Activated CD4-positive, alpha-beta T cell treated with anti-CD3 and anti-CD28 coated beads for 36 hours (primary cell): ENCODE measurements around the gene RUNDC3A. TPM values are rescaled to one million over a fixed set of nuclear protein-coding genes. Genes with fewer than 3 reads are reported as not detected.
A peak's percentile ranks its signal among the peaks of the same experiment; 100 is the strongest.
"Not testable (repeated sequence)": the region's sequence is repeated elsewhere in the genome, so short reads cannot be mapped to it uniquely, and the experiment has no call there.

ENCODE experiments used
- ATAC-seq: fragments of 200-7000 bp; cut with Tn5 transposase; one replicate; pipeline ENCODE4 v1.10.0; 2021; ENCODE audit warnings: mild to moderate bottlenecking, moderate library complexity
- CTCF ChIA-PET: fragments of 350-600 bp; sonication (Branson Sonifier 250); formaldehyde crosslinking; loops from one replicate; lab custom pipeline; 2021; ENCODE audit warnings: antibody characterized with exemption; lab: Charles Lee
- POLR2A ChIA-PET: fragments of 350-600 bp; sonication (Branson Sonifier 250); formaldehyde crosslinking; loops from one replicate; lab custom pipeline; 2021; ENCODE audit warnings: antibody characterized with exemption, inconsistent platforms; lab: Charles Lee
- DNase-seq: peaks from one replicate; pipeline ENCODE4 v3.0.0-alpha.2; 2020
- H3K27ac Mint-ChIP-seq: one replicate; pipeline ENCODE4 v1.8.0; 2021; ENCODE audit warnings: mixed read lengths
- H3K27me3 Mint-ChIP-seq: one replicate; pipeline ENCODE4 v1.8.0; 2021; ENCODE audit warnings: mixed read lengths
- H3K36me3 Mint-ChIP-seq: one replicate; pipeline ENCODE4 v1.8.0; 2021; ENCODE audit warnings: low read depth, mixed read lengths
- H3K4me1 Mint-ChIP-seq: one replicate; pipeline ENCODE4 v1.8.0; 2021; ENCODE audit warnings: mixed read lengths
- H3K4me3 Mint-ChIP-seq: one replicate; pipeline ENCODE4 v1.8.0; 2021; ENCODE audit warnings: mild to moderate bottlenecking, moderate library complexity, mixed read lengths
- H3K9me3 Mint-ChIP-seq: one replicate; pipeline ENCODE4 v1.8.0; 2021; ENCODE audit warnings: low read depth, mixed read lengths
- intact Hi-C, 2 experiments: fragments of 100-400 bp; cut with DNase I in 1 of 2; cut with micrococcal nuclease in 1 of 2; formaldehyde crosslinking; loops; one replicate each; pipeline versions ENCODE4 v1.14.2 to v1.15.1; 2022 to 2024; cut with DNase I, micrococcal nuclease
- total RNA-seq, 2 experiments: library from RNA; stranded (reverse); gene quantifications; one replicate each; pipeline ENCODE4 v1.2.3, GENCODE V29; 2021

Gene RUNDC3A
- total RNA-seq, 2 experiments from 2014 or later, result 0.11 TPM; not detected in 1

DNA sequence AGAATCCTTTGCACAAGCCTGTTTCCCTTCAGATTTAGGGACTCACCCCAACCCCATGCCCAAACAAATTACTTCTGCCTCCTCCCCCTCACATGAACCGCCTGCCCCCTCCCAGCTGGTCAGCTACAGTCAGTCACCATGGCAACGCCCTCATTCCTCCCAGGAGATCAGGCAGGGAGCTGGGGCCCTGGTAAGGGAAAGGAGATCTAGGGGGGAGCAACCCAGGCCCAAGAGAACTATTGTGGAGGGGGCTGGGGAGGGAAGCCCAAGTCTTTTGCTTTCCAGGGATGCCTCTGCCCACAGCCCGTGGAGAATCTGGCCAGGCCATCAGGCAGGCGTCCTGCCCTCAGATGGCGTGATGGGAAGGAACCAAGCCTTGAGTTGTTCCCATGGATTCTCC, 52.4 kb downstream of the RUNDC3A start:
- ChIA-PET CTCF (interaction anchor here (0.6 to 4.3 kb wide), 5 partner anchors 10 to 526 kb away, joined by 3 to 25 read pairs (median 4); partner anchors contain the start of genes GRN and HDAC5), POLR2A (no interaction called here)
- H3K9me3 Mint-ChIP-seq, result no peaks in the 10 kb centered on the region
- peaks cover 12% of the 10 kb centered on the region for H3K27me3 Mint-ChIP-seq
- no peak for DNase-seq
- no peak overlapping the region for H3K27ac Mint-ChIP-seq
- H3K4me1 Mint-ChIP-seq, result peaks cover 2% of the 10 kb centered on the region
- intact Hi-C loops, result no loop called here
- H3K36me3 Mint-ChIP-seq, result no peaks in the 10 kb centered on the region
- ATAC-seq, result no peak
- H3K4me3 Mint-ChIP-seq, result no peak overlapping the region

DNA sequence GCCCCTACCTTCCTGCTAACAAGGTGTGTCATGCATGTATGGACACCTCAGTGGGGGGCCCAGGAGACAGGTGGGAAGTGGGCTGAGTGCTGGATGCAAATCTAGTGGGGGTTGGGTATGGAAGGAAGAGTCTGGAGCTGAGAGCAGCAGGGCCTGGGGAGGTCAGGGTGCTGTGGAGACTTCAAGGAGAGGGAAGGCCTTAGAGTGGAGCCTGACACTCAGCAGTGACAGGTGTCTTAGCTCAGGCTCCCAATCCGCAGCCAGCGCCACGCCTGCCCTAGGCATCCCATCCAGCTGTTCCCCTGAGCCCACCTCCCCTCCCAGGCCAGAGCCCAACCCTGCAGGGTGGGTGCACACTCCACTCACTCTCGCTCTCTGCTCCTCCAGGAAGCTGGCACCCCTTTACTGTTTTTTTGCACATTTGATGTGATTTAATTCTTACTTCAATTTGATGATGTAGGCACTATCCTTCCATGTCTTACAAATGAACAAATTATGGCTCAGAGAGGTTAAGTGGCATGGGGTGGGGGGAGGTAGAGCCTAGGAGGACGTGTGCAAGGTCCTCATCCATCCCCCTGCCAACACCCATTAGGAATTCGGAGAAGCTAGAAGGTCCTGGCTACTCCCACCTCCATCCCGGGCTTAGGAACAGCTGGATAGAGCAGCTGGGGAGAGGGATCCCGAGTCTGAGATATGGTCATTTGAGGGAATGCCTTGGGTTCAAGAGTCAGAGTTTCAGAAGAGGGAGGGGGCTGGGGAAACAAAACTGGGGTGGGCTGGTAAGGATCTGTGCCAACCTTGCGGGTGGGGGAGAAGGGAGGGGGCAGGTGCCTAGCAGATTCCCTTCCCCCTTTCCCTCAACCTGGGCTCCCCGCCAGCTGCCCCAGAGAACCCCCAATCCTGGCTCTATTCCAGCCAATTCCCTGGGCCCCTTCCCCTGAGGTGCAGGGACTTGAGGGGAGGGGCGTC, 53.2 kb downstream of the RUNDC3A start:
- CTCF ChIA-PET, result interaction anchor here (0.5 to 4.3 kb wide), 6 partner anchors 11 to 525 kb away, joined by 3 to 25 read pairs (median 4); partner anchors contain the start of genes GRN and HDAC5
- Mint-ChIP-seq H3K27me3 (peaks cover 16% of the 10 kb centered on the region), H3K9me3 (no peaks in the 10 kb centered on the region), H3K4me3 (no peak overlapping the region), H3K4me1 (peaks cover 2% of the 10 kb centered on the region), H3K27ac (no peak overlapping the region), H3K36me3 (no peaks in the 10 kb centered on the region)
- DNase-seq (no peak), ATAC-seq (no peak)
- POLR2A ChIA-PET, result interaction anchor here (0.6 kb wide), 1 partner anchor 483 kb away, joined by 8 read pairs; no protein-coding TSS in a partner anchor
- intact Hi-C loops, result no loop called here

DNA sequence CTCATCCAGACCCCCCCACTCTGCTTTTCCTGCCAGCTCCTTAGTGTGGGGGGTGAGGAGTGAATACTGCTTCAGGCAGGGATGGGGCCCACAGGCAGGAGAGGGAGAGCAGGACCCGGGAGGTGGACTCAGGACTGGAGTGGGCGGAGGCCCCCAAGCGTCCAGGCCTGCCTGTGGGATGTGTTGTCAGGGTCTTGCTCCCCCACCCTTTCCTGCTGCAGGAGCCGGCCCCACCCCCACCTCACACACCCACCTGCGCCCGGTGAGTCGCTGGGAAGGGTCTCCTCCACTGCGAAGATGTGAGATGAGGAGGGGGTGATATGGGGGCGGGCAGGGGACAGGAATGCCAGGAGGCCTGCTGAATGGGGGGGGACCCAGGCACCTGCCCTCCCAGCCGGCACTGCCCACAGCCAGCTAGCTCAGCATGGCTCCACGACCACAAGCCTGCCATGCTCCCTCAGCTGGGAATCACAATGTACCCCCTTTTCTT, 54.1 kb downstream of the RUNDC3A start:
- intact Hi-C loops, result no loop called here
- peaks cover 2% of the 10 kb centered on the region for H3K4me1 Mint-ChIP-seq
- H3K27ac Mint-ChIP-seq, result no peak overlapping the region
- peaks cover 20% of the 10 kb centered on the region for H3K27me3 Mint-ChIP-seq
- DNase-seq, result no peak
- ChIA-PET POLR2A (interaction anchor here (1.4 kb wide), 1 partner anchor 153 kb away, joined by 5 read pairs; no protein-coding TSS in a partner anchor), CTCF (interaction anchor here (0.6 to 4.3 kb wide), 7 partner anchors 8 to 604 kb away, joined by 3 to 25 read pairs (median 4); partner anchors contain the start of gene GRN)
- no peaks in the 10 kb centered on the region for H3K9me3 Mint-ChIP-seq
- no peak overlapping the region for H3K4me3 Mint-ChIP-seq
- no peaks in the 10 kb centered on the region for H3K36me3 Mint-ChIP-seq
- ATAC-seq, result no peak

DNA sequence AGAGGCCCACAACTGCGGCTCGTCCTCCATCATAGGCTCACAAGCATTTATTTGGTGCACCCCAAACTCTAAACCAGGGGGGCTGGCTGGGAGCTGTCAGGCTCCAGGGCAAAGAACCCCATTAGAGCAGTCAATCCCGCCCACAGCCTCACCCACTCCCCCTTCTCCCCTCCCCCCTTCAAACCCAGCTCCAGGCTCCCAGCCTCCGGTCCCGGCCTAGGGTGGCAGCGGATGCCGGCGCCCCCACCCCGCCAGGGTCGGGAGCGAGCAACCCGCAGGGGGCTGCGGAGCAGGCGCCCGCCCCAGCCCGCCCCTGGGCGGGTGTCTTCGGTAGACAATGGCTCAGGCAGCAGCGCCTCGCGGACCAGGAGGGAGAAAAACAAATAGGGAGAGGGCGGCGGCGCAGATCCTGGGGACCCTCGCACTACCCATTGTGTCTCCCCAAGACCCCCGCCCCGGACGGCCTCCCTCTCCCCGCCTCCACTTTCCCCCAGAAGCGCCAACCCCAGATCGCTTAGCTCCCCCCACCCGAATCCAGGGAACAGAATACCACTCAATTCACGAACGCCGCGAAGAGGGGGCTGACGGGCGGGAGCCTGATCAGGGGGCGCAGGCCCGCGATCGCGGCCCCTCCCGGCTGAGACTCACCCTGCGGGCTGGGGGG, 54.7 kb downstream of the RUNDC3A start:
- H3K36me3 Mint-ChIP-seq, result no peaks in the 10 kb centered on the region
- ATAC-seq, result peak; percentile 23
- POLR2A ChIA-PET, result interaction anchor here (0.6 to 1.4 kb wide), 2 partner anchors 153 to 240 kb away, joined by 3 to 5 read pairs; partner anchors contain the start of gene HDAC5
- CTCF ChIA-PET, result interaction anchor here (0.6 to 4.3 kb wide), 14 partner anchors 9 to 603 kb away, joined by 3 to 25 read pairs (median 4); partner anchors contain the start of gene GRN
- DNase-seq, result peak; percentile 39
- H3K9me3 Mint-ChIP-seq, result no peaks in the 10 kb centered on the region
- H3K27me3 Mint-ChIP-seq, result peaks cover 22% of the 10 kb centered on the region
- H3K4me3 Mint-ChIP-seq, result peak overlapping the region; percentile 53
- no peak overlapping the region for H3K27ac Mint-ChIP-seq
- intact Hi-C loops, result loop anchor here in 1 of 2 experiments (1.0 kb wide), 2 partner anchors 18 to 22 kb away; partner anchors contain the start of gene GRN
- peaks cover 2% of the 10 kb centered on the region for H3K4me1 Mint-ChIP-seq

DNA sequence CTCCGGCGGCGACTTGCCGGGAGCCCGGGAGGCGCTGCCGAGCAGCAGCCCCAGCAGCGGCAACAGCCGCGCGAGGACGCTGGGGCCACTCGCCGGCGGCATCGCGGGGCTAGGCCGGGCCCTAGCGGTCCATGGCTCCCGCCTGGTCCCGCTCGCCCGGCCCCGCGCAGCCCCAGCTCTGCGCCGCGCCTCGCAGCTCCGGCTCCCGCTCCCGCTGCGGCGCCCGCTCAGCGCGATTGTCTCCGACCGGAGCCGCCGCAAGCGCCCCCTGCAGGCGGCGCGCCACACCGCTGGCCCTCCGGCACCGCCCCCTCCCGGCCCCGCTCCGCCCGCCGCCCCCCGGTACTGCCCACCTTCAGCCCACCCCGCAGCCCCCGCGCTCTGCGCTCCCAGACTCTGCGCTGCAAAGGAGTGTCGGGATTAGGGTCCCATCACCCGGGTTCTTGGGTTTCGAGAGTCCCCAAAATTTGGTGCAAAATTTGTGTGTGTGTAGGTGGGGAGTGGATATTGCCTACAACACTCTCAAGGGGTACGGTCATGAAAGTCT, 55.3 kb downstream of the RUNDC3A start, which contains the start of gene FAM171A2:
Gene FAM171A2, minus strand, starts transcription at position 241 of the 547 bp plus-strand sequence. Its CDS starts 139 bp downstream, at position 102.
- Mint-ChIP-seq H3K4me1 (peaks cover 2% of the 10 kb centered on the region), H3K4me3 (peak within 1 kb of the TSS; percentile 53), H3K27me3 (peaks cover 22% of the 10 kb centered on the region), H3K36me3 (no peaks in the 10 kb centered on the region), H3K27ac (no peak within 1 kb of the TSS), H3K9me3 (no peaks in the 10 kb centered on the region)
- ChIA-PET POLR2A (interaction anchor here (1.4 kb wide), 1 partner anchor 154 kb away, joined by 5 read pairs; no protein-coding TSS in a partner anchor), CTCF (interaction anchor here (0.7 to 4.3 kb wide), 11 partner anchors 10 to 213 kb away, joined by 3 to 25 read pairs (median 4); partner anchors contain the start of gene GRN)
- intact Hi-C loops, result loop anchor here in 1 of 2 experiments (1.0 kb wide), 2 partner anchors 18 to 22 kb away; partner anchors contain the start of gene GRN
- DNase-seq, result peak; percentile 84
- peak; percentile 90 for ATAC-seq

DNA sequence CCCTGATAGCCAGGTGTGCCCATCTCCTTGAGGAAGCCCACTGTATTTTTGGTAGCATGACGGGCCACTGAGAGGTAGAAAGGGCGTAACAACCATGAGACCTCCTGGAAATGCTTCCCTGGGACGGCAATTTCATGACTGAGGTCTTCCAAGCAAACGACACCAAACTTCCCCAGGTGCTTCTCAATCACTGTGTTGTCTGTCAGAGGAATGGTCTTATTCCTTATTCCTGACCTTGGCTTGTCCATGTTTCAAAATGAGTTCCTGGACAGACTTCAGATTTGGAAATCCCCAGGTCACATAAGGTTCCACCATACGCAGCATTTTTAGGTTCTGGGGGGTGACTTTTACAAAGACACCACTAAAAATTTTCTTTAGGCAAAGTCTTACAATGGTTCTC, 56.6 kb downstream of the RUNDC3A start:
- H3K36me3 Mint-ChIP-seq, ATAC-seq, H3K27ac Mint-ChIP-seq, H3K4me3 Mint-ChIP-seq, H3K4me1 Mint-ChIP-seq, DNase-seq, POLR2A ChIA-PET, H3K9me3 Mint-ChIP-seq, intact Hi-C loops: not testable (repeated sequence)
- CTCF ChIA-PET, result interaction anchor here (0.6 to 1.8 kb wide), 3 partner anchors 36 to 158 kb away, joined by 3 to 6 read pairs (median 3); no protein-coding TSS in a partner anchor
- H3K27me3 Mint-ChIP-seq, result peaks cover 25% of the 10 kb centered on the region

DNA sequence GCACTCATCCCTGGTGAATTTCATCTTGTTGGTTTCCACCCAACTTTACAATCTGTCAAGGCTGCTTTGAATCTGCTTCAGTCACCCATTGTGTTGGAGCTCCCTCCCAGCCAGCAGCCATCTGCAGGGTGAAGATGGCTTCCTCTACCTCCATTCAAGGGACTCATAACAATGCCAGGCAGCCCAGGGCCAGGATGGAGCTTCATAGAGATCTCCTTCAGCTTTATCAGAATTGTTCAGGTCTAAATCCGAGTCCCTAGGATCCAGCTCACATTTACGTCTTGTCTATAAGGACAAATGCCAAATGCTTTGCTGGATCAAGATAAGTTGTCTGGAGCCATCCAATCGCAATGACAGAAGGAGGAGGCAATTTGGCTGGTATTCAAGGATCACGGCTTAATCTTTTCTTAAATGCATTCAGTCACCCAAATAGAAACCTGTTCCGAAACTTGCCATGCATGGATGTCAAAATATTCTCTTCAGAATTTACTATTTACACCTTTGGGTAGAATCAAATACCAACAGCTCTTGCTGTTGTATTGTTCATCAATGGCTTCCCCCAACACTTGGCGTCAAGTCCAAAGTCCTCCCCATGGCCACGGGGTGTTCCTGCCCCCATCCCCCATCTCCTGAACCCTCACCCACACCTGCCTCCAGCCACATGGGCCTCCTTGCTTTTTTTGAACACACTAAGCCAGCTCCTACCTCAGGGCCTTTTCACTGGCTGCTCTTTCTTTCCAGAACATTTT, 59.0 kb downstream of the RUNDC3A start:
- Mint-ChIP-seq H3K4me3 (no peak overlapping the region), H3K4me1 (peaks cover 4% of the 10 kb centered on the region), H3K27ac (no peak overlapping the region), H3K9me3 (no peaks in the 10 kb centered on the region), H3K27me3 (peaks cover 24% of the 10 kb centered on the region), H3K36me3 (no peaks in the 10 kb centered on the region)
- DNase-seq (no peak), ATAC-seq (no peak)
- CTCF ChIA-PET, result interaction anchor here (0.6 to 2.6 kb wide), 4 partner anchors 9 to 937 kb away, joined by 3 to 12 read pairs (median 4); no protein-coding TSS in a partner anchor
- intact Hi-C loops, result no loop called here
- POLR2A ChIA-PET, result no interaction called here

Other genes starting within 250 kb of the RUNDC3A start
- gene LSM12, start 241.9 kb upstream of the RUNDC3A start, total RNA-seq, result 100 to 1,000 TPM in 1 of 2 experiments, 10 to 100 TPM in 1; 93.1 to 102 TPM
- gene G6PC3, start 237.9 kb upstream of the RUNDC3A start, total RNA-seq, result 10 to 100 TPM; 21.3 to 22.0 TPM
- 10 to 100 TPM; 16.5 to 22.0 TPM for gene HDAC5, start 185.0 kb upstream of the RUNDC3A start, total RNA-seq
- gene HROB, start 166.7 kb upstream of the RUNDC3A start, total RNA-seq, result 10 to 100 TPM; 17.1 to 23.3 TPM
- gene ASB16, start 137.9 kb upstream of the RUNDC3A start, total RNA-seq, result under 1 TPM; 0.14 TPM
- gene TMUB2, start 121.6 kb upstream of the RUNDC3A start, total RNA-seq, result 10 to 100 TPM; 19.8 to 20.3 TPM
- 10 to 100 TPM; 66.3 to 70.6 TPM for gene ATXN7L3, start 108.7 kb upstream of the RUNDC3A start, total RNA-seq
- 100 to 1,000 TPM; 127 to 162 TPM for gene UBTF, start 88.9 kb upstream of the RUNDC3A start, total RNA-seq
- gene SLC4A1, start 40.5 kb upstream of the RUNDC3A start, total RNA-seq, result not detected
- 100 to 1,000 TPM; 127 to 129 TPM for gene SLC25A39, start 16.2 kb downstream of the RUNDC3A start, total RNA-seq
- 10 to 100 TPM; 35.4 to 68.0 TPM for gene GRN, start 36.7 kb downstream of the RUNDC3A start, total RNA-seq
- gene FAM171A2, start 55.3 kb downstream of the RUNDC3A start, total RNA-seq, result under 1 TPM; 0.18 to 0.32 TPM
- gene ITGA2B, start 81.0 kb downstream of the RUNDC3A start, total RNA-seq, result 1 to 10 TPM; 1.6 to 1.7 TPM
- 10 to 100 TPM; 39.6 to 43.2 TPM for gene GPATCH8, start 194.8 kb downstream of the RUNDC3A start, total RNA-seq
- under 1 TPM; 0.07 to 0.09 TPM for gene FZD2, start 248.9 kb downstream of the RUNDC3A start, total RNA-seq